GM18873 (cell line): Measurements from ENCODE around the gene LPAR5.
"Not testable (repeated sequence)": the region's sequence is repeated elsewhere in the genome, so short reads cannot be mapped to it uniquely, and the experiment has no call there.

Experiments used
- ATAC-seq: cut with Tn5 transposase; IDR thresholded peaks from one replicate; pipeline ENCODE4 v1.9.1; 2021; ENCODE audit warnings: mild to moderate bottlenecking, moderate library complexity, moderate number of reproducible peaks; ENCODE audit not compliant: unreplicated experiment, low FRiP score

Gene LPAR5

DNA sequence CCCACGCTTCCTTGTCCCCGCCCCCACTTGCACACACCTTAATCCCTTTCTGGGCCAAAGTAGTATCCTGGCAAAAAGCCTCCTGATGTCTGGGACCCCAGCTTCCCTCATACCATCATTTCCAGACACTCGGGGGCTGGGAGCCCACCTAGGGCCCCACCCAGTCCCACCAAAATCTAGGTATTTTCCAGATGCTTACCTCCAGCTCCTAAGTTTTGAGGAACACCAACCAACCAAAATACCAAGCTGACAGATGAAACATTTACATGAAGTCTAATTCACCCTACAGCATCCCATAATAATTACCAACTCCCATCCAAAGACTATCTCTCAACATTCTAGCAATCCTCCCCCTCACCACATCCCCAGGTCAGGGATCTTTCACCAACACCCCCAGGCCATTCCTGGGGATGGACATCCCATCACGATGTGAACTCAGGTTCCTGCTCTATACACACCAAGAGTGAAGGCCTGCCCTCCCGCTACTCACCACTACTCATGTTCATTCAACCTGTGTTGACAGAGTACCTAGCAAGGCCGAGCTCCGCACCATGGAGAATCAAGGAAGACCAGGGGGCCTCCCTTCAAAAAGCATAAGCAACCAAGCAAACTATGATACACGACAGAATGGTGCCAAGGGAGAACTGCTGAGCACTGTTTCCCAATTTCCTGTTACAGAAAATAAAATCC, 27.0 kb downstream of the LPAR5 start:
- ATAC-seq: no peak

GRCh38 chr12:6607751-6608591, 27.8 kb downstream of the LPAR5 start:
- ATAC-seq: no peak

GRCh38 chr12:6606331-6607131, 29.2 kb downstream of the LPAR5 start:
- no peak for ATAC-seq

- no peak for ATAC-seq
Observed at GRCh38 chr12:6605421-6606330, 30.1 kb downstream of the LPAR5 start.

- ATAC-seq: no peak
Observed at GRCh38 chr12:6604259-6605029, 31.3 kb downstream of the LPAR5 start.

DNA sequence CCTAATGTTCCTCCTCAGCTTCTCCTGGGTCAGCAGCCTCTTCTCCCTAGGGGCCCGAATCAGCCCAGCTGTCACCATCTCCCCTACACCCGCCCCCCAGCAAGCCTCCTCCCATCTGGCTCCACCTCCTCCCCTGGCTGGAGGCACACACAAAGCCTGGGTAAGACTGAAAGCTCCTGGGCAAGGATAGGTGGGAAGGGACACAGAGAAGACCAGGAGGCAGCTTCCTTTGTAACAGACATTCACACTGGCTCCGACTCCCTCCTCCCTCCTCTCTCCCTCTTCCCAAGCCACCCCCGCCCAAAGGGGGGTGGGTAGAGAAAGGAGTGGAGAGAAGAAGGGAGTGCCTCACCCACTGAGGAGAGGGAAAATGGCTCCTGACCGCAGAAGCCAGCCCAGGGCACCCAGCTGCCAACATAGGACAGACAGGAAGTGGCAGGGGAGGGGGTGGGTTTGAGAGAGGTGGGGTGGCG, 32.6 kb downstream of the LPAR5 start:
- no peak for ATAC-seq

GRCh38 chr12:6602526-6602925, 33.2 kb downstream of the LPAR5 start:
- no peak for ATAC-seq

GRCh38 chr12:6595673-6596072, 40.1 kb downstream of the LPAR5 start:
- ATAC-seq: not testable (repeated sequence)

- no peak for ATAC-seq
Observed at GRCh38 chr12:6592087-6592486, 43.7 kb downstream of the LPAR5 start.

DNA sequence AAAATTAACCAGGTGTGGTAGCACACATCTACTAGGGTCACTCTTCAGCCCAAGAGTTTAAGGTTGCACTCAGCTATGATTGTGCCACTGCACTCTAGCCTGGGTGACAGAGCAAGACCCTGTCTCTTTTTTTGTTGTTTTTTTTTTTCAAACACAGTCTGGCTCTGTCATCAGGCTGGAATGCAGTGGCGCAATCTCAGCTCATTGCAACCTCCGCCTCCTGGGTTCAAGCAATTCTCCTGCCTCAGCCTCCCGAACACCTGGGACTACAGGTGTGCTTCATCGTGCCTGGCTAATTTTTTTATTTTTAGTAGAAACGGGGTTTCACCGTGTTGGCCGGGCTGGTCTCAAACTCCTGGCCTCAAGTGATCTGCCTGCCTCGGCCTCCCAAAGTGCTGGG, 49.2 kb downstream of the LPAR5 start:
- not testable (repeated sequence) for ATAC-seq

- no peak for ATAC-seq
Observed at GRCh38 chr12:6584293-6584692, 51.5 kb downstream of the LPAR5 start.

DNA sequence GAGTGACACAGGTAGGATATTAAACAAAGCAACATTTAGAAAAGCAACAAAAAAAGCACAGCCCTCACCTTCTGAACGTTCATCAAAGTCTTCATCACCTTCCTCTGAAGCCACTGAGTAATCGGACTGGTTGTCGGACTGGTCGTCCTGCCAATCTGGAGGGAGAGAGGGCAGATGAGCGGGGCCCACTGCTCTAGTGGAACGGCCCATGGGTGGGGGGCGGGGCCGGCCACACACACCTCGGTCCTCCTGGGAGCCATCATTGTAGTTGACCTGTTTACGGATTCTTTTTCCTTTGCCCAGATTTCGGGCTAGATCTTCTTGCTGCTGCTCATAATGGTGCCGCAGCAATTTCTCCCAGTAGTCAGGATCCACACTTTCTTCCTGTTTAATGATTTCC, 52.8 kb downstream of the LPAR5 start:
- no peak for ATAC-seq

GRCh38 chr12:6582196-6582595, 53.6 kb downstream of the LPAR5 start:
- ATAC-seq: no peak

DNA sequence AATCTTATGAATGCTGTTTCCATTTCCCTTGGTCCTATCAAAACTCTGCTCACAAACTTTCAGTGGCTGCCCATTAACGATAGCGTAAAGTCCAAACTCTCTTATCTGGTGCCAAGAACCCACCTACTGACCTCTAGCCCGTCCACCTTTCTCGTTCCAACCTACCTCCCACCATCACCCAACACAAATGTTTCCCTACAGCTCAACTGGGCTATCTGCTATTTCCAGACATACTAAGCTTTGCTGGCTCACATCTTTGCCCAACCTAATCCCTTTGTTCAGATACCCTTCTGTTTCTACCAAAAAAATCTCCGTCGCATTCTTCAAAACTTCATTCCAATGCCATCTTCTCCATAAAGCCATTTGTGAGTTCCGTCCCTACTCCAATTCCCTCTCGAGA, 60.1 kb downstream of the LPAR5 start:
- ATAC-seq: no peak

DNA sequence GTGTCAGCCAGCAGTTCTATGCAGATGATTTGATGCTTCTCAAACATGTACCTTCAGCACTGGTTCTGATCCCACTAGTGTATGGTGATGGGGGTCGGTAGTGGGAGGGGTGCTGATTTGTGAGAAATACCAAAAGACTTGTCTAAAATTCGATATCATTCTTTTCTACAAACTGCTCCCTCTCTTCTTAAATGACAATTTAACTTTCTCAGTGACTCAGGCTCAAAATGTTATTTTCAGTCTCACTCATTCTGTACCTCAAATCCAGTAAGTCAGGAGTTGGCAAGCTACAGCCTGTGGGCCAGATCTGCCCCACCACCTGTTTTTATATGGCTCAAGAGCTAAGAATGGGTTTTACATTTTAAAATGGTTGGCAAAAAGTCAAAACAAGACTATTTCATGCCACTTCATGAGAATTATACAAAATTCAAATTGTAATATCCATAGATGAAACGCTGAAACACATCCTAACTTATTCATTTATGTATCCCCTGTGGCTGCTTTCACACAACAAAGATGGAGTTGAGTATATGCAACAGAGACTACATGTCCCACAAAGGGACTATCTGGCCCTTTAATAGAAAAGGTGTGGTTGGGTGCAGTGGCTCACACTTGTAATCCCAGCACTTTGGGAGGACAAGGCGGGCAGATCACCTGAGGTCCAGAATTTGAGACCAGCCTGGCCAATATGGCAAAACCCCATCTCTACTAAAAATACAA, 61.0 kb downstream of the LPAR5 start:
- no peak for ATAC-seq

- ATAC-seq: no peak
Observed at GRCh38 chr12:6573001-6573400, 62.8 kb downstream of the LPAR5 start.

- no peak for ATAC-seq
Observed at GRCh38 chr12:6570264-6570887, 65.4 kb downstream of the LPAR5 start.

GRCh38 chr12:6569786-6570185, 66.0 kb downstream of the LPAR5 start:
- ATAC-seq: no peak
